Germinal center (tissue), 1 donor: ENCODE results near the gene KRTAP4-1.
"Not testable (repeated sequence)": the region's sequence is repeated elsewhere in the genome, so short reads cannot be mapped to it uniquely, and the experiment has no call there.

ENCODE experiments used
- DNase-seq: peaks from one replicate; pipeline ENCODE4 v3.0.0; 2012; ENCODE audit warnings: mixed read lengths, low spot score

The KRTAP4-1 gene

GRCh38 chr17:41184480-41184961 lies at the start of gene KRTAP4-1:
TSS of gene KRTAP4-1 (minus strand) at chr17:41184911. CDS start at chr17:41184854, 57 bp downstream.
- no peak for DNase-seq

- not testable (repeated sequence) for DNase-seq
Observed at GRCh38 chr17:41232399-41233105, 47.8 kb upstream of the KRTAP4-1 start, which contains the start of gene KRTAP9-3. TSS of gene KRTAP9-3 (plus strand) at chr17:41232449. CDS start at chr17:41232502, 53 bp downstream.

- no peak for DNase-seq
Observed at GRCh38 chr17:41231731-41232130, 47.0 kb upstream of the KRTAP4-1 start.

- no peak for DNase-seq
Observed at GRCh38 chr17:41230094-41230493, 45.4 kb upstream of the KRTAP4-1 start.

- DNase-seq = not testable (repeated sequence)
Observed at GRCh38 chr17:41226598-41227095, 41.9 kb upstream of the KRTAP4-1 start, which contains the start of gene KRTAP9-2. TSS of gene KRTAP9-2 (plus strand) at chr17:41226648. CDS start at chr17:41226655, 7 bp downstream.

GRCh38 chr17:41226051-41226450 lies 41.3 kb upstream of the KRTAP4-1 start:
- DNase-seq = no peak

GRCh38 chr17:41223821-41224220 lies 39.1 kb upstream of the KRTAP4-1 start:
- DNase-seq = no peak

- no peak for DNase-seq
Observed at GRCh38 chr17:41215681-41216080, 31.0 kb upstream of the KRTAP4-1 start.

GRCh38 chr17:41212524-41213169 lies 27.9 kb upstream of the KRTAP4-1 start:
- no peak for DNase-seq

GRCh38 chr17:41211845-41212466 lies 27.2 kb upstream of the KRTAP4-1 start:
- DNase-seq = no peak

- DNase-seq = no peak
Observed at GRCh38 chr17:41199421-41200078, 14.8 kb upstream of the KRTAP4-1 start.

GRCh38 chr17:41196068-41196467 lies 11.4 kb upstream of the KRTAP4-1 start:
- DNase-seq = no peak

GRCh38 chr17:41190328-41190727 lies 5.6 kb upstream of the KRTAP4-1 start:
- no peak for DNase-seq

GRCh38 chr17:41189837-41190318 lies 5.2 kb upstream of the KRTAP4-1 start, which contains the start of gene KRTAP9-1:
TSS of gene KRTAP9-1 (plus strand) at chr17:41189887. CDS start at chr17:41189887, 0 bp downstream.
- DNase-seq = not testable (repeated sequence)

GRCh38 chr17:41186872-41187271 lies 2.2 kb upstream of the KRTAP4-1 start:
- no peak for DNase-seq

- DNase-seq = no peak
Observed at GRCh38 chr17:41185001-41185400, 290 bp upstream of the KRTAP4-1 start.

GRCh38 chr17:41178843-41179616 lies 5.7 kb downstream of the KRTAP4-1 start:
- DNase-seq = no peak

GRCh38 chr17:41178341-41178740 lies 6.4 kb downstream of the KRTAP4-1 start:
- DNase-seq = peak; percentile 21

- DNase-seq = no peak
Observed at GRCh38 chr17:41177727-41178271, 6.9 kb downstream of the KRTAP4-1 start, which contains the start of gene KRTAP4-2. TSS of gene KRTAP4-2 (minus strand) at chr17:41178221. CDS start at chr17:41178164, 57 bp downstream.

- peak; percentile 21 for DNase-seq
Observed at GRCh38 chr17:41176744-41177387, 7.8 kb downstream of the KRTAP4-1 start.
